Measurements from ENCODE around the gene MAML2.

Gene MAML2

GRCh38 chr11:96075532-96075959 is 267.4 kb downstream of the MAML2 start:
- peak; percentile 44 for DNase-seq (ENCODE audit: low spot score)
- no peak for TF ChIP-seq CTCF (IDR thresholded peaks at IDR 0.05; ENCODE audit: extremely low read depth, missing control alignments)

GRCh38 chr11:96074551-96075310 is 268.3 kb downstream of the MAML2 start:
- no peak for DNase-seq (ENCODE audit: low spot score)
- no peak for TF ChIP-seq CTCF (IDR thresholded peaks at IDR 0.05; ENCODE audit: extremely low read depth, missing control alignments)

- TF ChIP-seq CTCF (IDR thresholded peaks at IDR 0.05; ENCODE audit: extremely low read depth, missing control alignments): no peak
- DNase-seq (ENCODE audit: low spot score): no peak
Observed at GRCh38 chr11:96073536-96073935, 269.5 kb downstream of the MAML2 start.

GRCh38 chr11:96072592-96072991 is 270.4 kb downstream of the MAML2 start:
- TF ChIP-seq CTCF (IDR thresholded peaks at IDR 0.05; ENCODE audit: extremely low read depth, missing control alignments): no peak
- DNase-seq (ENCODE audit: low spot score): no peak

GRCh38 chr11:96070453-96070852 is 272.5 kb downstream of the MAML2 start:
- no peak for TF ChIP-seq CTCF (IDR thresholded peaks at IDR 0.05; ENCODE audit: extremely low read depth, missing control alignments)
- no peak for DNase-seq (ENCODE audit: low spot score)

- TF ChIP-seq CTCF (IDR thresholded peaks at IDR 0.05; ENCODE audit: extremely low read depth, missing control alignments): no peak
- DNase-seq (ENCODE audit: low spot score): no peak
Observed at GRCh38 chr11:96067160-96067559, 275.8 kb downstream of the MAML2 start.

- TF ChIP-seq CTCF (IDR thresholded peaks at IDR 0.05; ENCODE audit: extremely low read depth, missing control alignments): no peak
- DNase-seq (ENCODE audit: low spot score): no peak
Observed at GRCh38 chr11:96065379-96065778, 277.6 kb downstream of the MAML2 start.

Measured in GM20000 (cell line).